ENCODE data around the gene DUT.
A peak's percentile ranks its signal among the peaks of the same experiment; 100 is the strongest.

DUT gene

GRCh38 chr15:48336940-48337339 is 5.7 kb downstream of the DUT start:
- peak; percentile 53 for TF ChIP-seq CTCF (IDR thresholded peaks at IDR 0.05; ENCODE audit: low read depth, low read length, missing control alignments)
- no peak for DNase-seq (ENCODE audit: extremely low read depth, low read depth)
- no peak overlapping the region for H3K4me3 ChIP-seq (replicated peaks; ENCODE audit: low read depth, low read length)

GRCh38 chr15:48337607-48338006 is 6.4 kb downstream of the DUT start:
- TF ChIP-seq CTCF (IDR thresholded peaks at IDR 0.05; ENCODE audit: low read depth, low read length, missing control alignments) = no peak
- no peak overlapping the region for H3K4me3 ChIP-seq (replicated peaks; ENCODE audit: low read depth, low read length)
- DNase-seq (ENCODE audit: extremely low read depth, low read depth) = no peak

- H3K4me3 ChIP-seq (replicated peaks; ENCODE audit: low read depth, low read length) = no peak overlapping the region
- no peak for DNase-seq (ENCODE audit: extremely low read depth, low read depth)
- no peak for TF ChIP-seq CTCF (IDR thresholded peaks at IDR 0.05; ENCODE audit: low read depth, low read length, missing control alignments)
Measured at GRCh38 chr15:48340111-48340510, 8.9 kb downstream of the DUT start.

GRCh38 chr15:48343865-48344264 is 12.6 kb downstream of the DUT start:
- no peak for TF ChIP-seq CTCF (IDR thresholded peaks at IDR 0.05; ENCODE audit: low read depth, low read length, missing control alignments)

GRCh38 chr15:48345516-48345915 is 14.3 kb downstream of the DUT start:
- TF ChIP-seq CTCF (IDR thresholded peaks at IDR 0.05; ENCODE audit: low read depth, low read length, missing control alignments) = no peak
- DNase-seq (ENCODE audit: extremely low read depth, low read depth) = no peak
- no peak overlapping the region for H3K4me3 ChIP-seq (replicated peaks; ENCODE audit: low read depth, low read length)

More at GRCh38 chr15:48343865-48344264, 12.6 kb downstream of the DUT start:
- H3K4me3 ChIP-seq (replicated peaks; ENCODE audit: low read depth, low read length) = no peak overlapping the region
- DNase-seq (ENCODE audit: extremely low read depth, low read depth) = no peak

- no peak overlapping the region for H3K4me3 ChIP-seq (replicated peaks; ENCODE audit: low read depth, low read length)
- peak; percentile 76 for TF ChIP-seq CTCF (IDR thresholded peaks at IDR 0.05; ENCODE audit: low read depth, low read length, missing control alignments)
- no peak for DNase-seq (ENCODE audit: extremely low read depth, low read depth)
Measured at GRCh38 chr15:48352474-48353072, 21.3 kb downstream of the DUT start.
